BE2C (cell line): ENCODE results near the gene CUL1.

Source experiments
- DNase-seq: peaks from one replicate; pipeline ENCODE4 v3.0.0-alpha.2; 2020
- H3K27me3 ChIP-seq: fragments of 250-450 bp; sonication (Bioruptor Pico); 2 replicates; pipeline ENCODE4 v1.5.1; 2020; ENCODE audit warnings: mild to moderate bottlenecking
- H3K36me3 ChIP-seq: fragments of 250-450 bp; sonication (Bioruptor Pico); 2 replicates; pipeline ENCODE4 v1.5.1; 2020; ENCODE audit warnings: mild to moderate bottlenecking
- H3K4me1 ChIP-seq: fragments of 250-450 bp; sonication (Bioruptor Pico); 2 replicates; pipeline ENCODE4 v1.5.1; 2020
- H3K4me3 ChIP-seq: 2 replicates; pipeline ENCODE4 v1.5.1; 2011; ENCODE audit warnings: low read depth, low read length
- H3K9me3 ChIP-seq: fragments of 250-450 bp; sonication (Bioruptor Pico); 2 replicates; pipeline ENCODE4 v1.5.1; 2020
- TF ChIP-seq, protein P1 (sequence below): IDR thresholded peaks from 2 replicates; pipeline ENCODE4 v1.5.1; 2012; ENCODE audit warnings: mild to moderate bottlenecking, low read depth, low read length

The CUL1 gene

GRCh38 chr7:148688526-148688925 lies 10.2 kb upstream of the CUL1 start:
- Histone ChIP-seq H3K9me3 (no peaks in the 10 kb centered on the region), H3K4me1 (no peaks in the 10 kb centered on the region), H3K4me3 (no peak overlapping the region), H3K27me3 (no peaks in the 10 kb centered on the region; the same call in 1 of the 2 replicates), H3K36me3 (no peaks in the 10 kb centered on the region)
- no peak for DNase-seq
- TF ChIP-seq, protein P1, sequence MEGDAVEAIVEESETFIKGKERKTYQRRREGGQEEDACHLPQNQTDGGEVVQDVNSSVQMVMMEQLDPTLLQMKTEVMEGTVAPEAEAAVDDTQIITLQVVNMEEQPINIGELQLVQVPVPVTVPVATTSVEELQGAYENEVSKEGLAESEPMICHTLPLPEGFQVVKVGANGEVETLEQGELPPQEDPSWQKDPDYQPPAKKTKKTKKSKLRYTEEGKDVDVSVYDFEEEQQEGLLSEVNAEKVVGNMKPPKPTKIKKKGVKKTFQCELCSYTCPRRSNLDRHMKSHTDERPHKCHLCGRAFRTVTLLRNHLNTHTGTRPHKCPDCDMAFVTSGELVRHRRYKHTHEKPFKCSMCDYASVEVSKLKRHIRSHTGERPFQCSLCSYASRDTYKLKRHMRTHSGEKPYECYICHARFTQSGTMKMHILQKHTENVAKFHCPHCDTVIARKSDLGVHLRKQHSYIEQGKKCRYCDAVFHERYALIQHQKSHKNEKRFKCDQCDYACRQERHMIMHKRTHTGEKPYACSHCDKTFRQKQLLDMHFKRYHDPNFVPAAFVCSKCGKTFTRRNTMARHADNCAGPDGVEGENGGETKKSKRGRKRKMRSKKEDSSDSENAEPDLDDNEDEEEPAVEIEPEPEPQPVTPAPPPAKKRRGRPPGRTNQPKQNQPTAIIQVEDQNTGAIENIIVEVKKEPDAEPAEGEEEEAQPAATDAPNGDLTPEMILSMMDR: no peak

- no peaks in the 10 kb centered on the region; the same call in 1 of the 2 replicates for H3K27me3 ChIP-seq
- H3K4me3 ChIP-seq: no peak overlapping the region
- peaks cover 9% of the 10 kb centered on the region for H3K4me1 ChIP-seq
- no peaks in the 10 kb centered on the region for H3K36me3 ChIP-seq
- TF ChIP-seq, protein P1: no peak
- no peak for DNase-seq
- no peaks in the 10 kb centered on the region for H3K9me3 ChIP-seq
Observed at GRCh38 chr7:148693651-148694050, 5.1 kb upstream of the CUL1 start.

- Histone ChIP-seq H3K36me3 (peaks cover 7% of the 10 kb centered on the region), H3K27me3 (peaks cover 4% of the 10 kb centered on the region), H3K4me1 (peaks cover 9% of the 10 kb centered on the region), H3K9me3 (no peaks in the 10 kb centered on the region), H3K4me3 (no peak overlapping the region)
- TF ChIP-seq, protein P1: no peak
- DNase-seq: no peak
Observed at GRCh38 chr7:148694631-148695030, 4.1 kb upstream of the CUL1 start.

DNA sequence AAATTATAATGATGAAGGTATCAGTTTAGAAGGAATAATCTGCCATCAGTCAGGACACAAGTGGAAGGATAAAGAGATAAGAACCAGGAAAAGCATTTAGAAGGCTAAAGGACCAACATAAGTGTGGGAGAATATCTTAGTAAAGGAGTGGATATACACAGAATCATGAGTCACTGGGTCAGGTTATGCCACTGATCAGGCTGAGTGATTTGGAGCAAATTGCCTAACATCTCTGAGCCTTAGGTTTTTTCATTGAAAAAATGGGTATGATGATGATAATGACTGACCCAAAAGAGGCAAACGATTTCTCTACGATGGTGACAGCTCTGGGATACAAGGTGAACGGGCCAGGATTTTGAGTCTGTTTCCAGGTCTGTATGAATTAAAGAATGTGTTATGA lies 2.8 kb upstream of the CUL1 start:
- Histone ChIP-seq H3K4me1 (peaks cover 12% of the 10 kb centered on the region), H3K36me3 (peaks cover 7% of the 10 kb centered on the region), H3K4me3 (no peak overlapping the region), H3K9me3 (no peaks in the 10 kb centered on the region), H3K27me3 (peaks cover 4% of the 10 kb centered on the region)
- DNase-seq: no peak
- TF ChIP-seq, protein P1: no peak

- DNase-seq: no peak
- H3K36me3 ChIP-seq: peaks cover 7% of the 10 kb centered on the region
- H3K4me3 ChIP-seq: no peak overlapping the region
- TF ChIP-seq, protein P1: no peak
- peaks cover 4% of the 10 kb centered on the region for H3K27me3 ChIP-seq
- H3K9me3 ChIP-seq: no peaks in the 10 kb centered on the region
- peaks cover 14% of the 10 kb centered on the region for H3K4me1 ChIP-seq
Observed at GRCh38 chr7:148696787-148697186, 1.9 kb upstream of the CUL1 start.

GRCh38 chr7:148697256-148698006 lies 1.3 kb upstream of the CUL1 start:
- peak overlapping the region; percentile 87 for H3K4me3 ChIP-seq
- no peaks in the 10 kb centered on the region for H3K9me3 ChIP-seq
- H3K4me1 ChIP-seq: peaks cover 14% of the 10 kb centered on the region
- DNase-seq: peak; percentile 15
- TF ChIP-seq, protein P1: no peak
- peaks cover 7% of the 10 kb centered on the region for H3K36me3 ChIP-seq
- H3K27me3 ChIP-seq: peaks cover 4% of the 10 kb centered on the region
